HFFc6 (cell line): ENCODE measurements around the gene TFAP2E. TPM values are rescaled to one million over a fixed set of nuclear protein-coding genes. Genes with fewer than 3 reads are reported as not detected.

ENCODE experiments used
- DNase-seq: peaks from one replicate; pipeline ENCODE4 v3.0.0-alpha.2; 2018
- H3K27ac Mint-ChIP-seq: 2 replicates; pipeline ENCODE4 v1.8.0; 2020; ENCODE audit warnings: mild to moderate bottlenecking, mixed read lengths
- H3K27me3 Mint-ChIP-seq: 2 replicates; pipeline ENCODE4 v1.8.0; 2021; ENCODE audit warnings: mild to moderate bottlenecking, moderate library complexity, mixed read lengths; ENCODE audit not compliant: insufficient read depth
- H3K36me3 Mint-ChIP-seq: 2 replicates; pipeline ENCODE4 v1.8.0; 2021; ENCODE audit warnings: low read depth, mixed read lengths
- H3K4me1 Mint-ChIP-seq: 2 replicates; pipeline ENCODE4 v1.8.0; 2020; ENCODE audit warnings: low read depth, mixed read lengths
- H3K4me3 Mint-ChIP-seq: 2 replicates; pipeline ENCODE4 v1.8.0; 2020; ENCODE audit warnings: mild to moderate bottlenecking, moderate library complexity, mixed read lengths
- H3K9me3 Mint-ChIP-seq: 2 replicates; pipeline ENCODE4 v1.8.0; 2020; ENCODE audit warnings: mild to moderate bottlenecking, mixed read lengths
- total RNA-seq, 6 experiments: library from RNA; stranded (reverse); fragmentation: NEBNext Ultra II Directional; extraction: Animal tissue kit (Norgen Biotek cat#: 25700); gene quantifications; 2 replicates in 1 of 6; 3 replicates in 5 of 6; pipeline ENCODE4 v1.2.3, GENCODE V29; 2021
- TF ChIP-seq, protein P1 (sequence below): fragments of 200-600 bp; sonication (generic); IDR thresholded peaks from 2 replicates; pipeline ENCODE4 v1.5.0; 2021; ENCODE audit warnings: antibody characterized with exemption, mild to moderate bottlenecking

TFAP2E gene
- total RNA-seq, 6 experiments from 2014 or later = 0.11 to 0.21 (median 0.13) TPM

GRCh38 chr1:35605071-35605866, 32.2 kb downstream of the TFAP2E start:
- Mint-ChIP-seq H3K4me1 (peaks cover 50% of the 10 kb centered on the region), H3K9me3 (peaks cover 3% of the 10 kb centered on the region; the same call in 1 of the 2 replicates), H3K4me3 (peak overlapping the region; percentile 66), H3K27me3 (no peaks in the 10 kb centered on the region; the same call in 1 of the 2 replicates), H3K36me3 (peaks cover 43% of the 10 kb centered on the region), H3K27ac (peak overlapping the region; percentile 84)
- peak; percentile 15 for DNase-seq
- TF ChIP-seq, protein P1, sequence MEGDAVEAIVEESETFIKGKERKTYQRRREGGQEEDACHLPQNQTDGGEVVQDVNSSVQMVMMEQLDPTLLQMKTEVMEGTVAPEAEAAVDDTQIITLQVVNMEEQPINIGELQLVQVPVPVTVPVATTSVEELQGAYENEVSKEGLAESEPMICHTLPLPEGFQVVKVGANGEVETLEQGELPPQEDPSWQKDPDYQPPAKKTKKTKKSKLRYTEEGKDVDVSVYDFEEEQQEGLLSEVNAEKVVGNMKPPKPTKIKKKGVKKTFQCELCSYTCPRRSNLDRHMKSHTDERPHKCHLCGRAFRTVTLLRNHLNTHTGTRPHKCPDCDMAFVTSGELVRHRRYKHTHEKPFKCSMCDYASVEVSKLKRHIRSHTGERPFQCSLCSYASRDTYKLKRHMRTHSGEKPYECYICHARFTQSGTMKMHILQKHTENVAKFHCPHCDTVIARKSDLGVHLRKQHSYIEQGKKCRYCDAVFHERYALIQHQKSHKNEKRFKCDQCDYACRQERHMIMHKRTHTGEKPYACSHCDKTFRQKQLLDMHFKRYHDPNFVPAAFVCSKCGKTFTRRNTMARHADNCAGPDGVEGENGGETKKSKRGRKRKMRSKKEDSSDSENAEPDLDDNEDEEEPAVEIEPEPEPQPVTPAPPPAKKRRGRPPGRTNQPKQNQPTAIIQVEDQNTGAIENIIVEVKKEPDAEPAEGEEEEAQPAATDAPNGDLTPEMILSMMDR = no peak

GRCh38 chr1:35605867-35606182, 32.7 kb downstream of the TFAP2E start:
- peak; percentile 73 for DNase-seq
- Mint-ChIP-seq H3K36me3 (peaks cover 43% of the 10 kb centered on the region), H3K27ac (peak overlapping the region; percentile 84)

GRCh38 chr1:35611655-35612054, 38.5 kb downstream of the TFAP2E start:
- Mint-ChIP-seq H3K27me3 (no peaks in the 10 kb centered on the region), H3K4me1 (peaks cover 13% of the 10 kb centered on the region), H3K9me3 (peaks cover 3% of the 10 kb centered on the region; the same call in 1 of the 2 replicates), H3K27ac (no peak overlapping the region), H3K4me3 (no peak overlapping the region), H3K36me3 (peaks cover 32% of the 10 kb centered on the region)
- TF ChIP-seq, protein P1 = no peak
- no peak for DNase-seq

More at GRCh38 chr1:35605867-35606182, 32.7 kb downstream of the TFAP2E start:
- Mint-ChIP-seq H3K4me1 (peaks cover 50% of the 10 kb centered on the region), H3K9me3 (peaks cover 3% of the 10 kb centered on the region; the same call in 1 of the 2 replicates), H3K4me3 (peak overlapping the region; percentile 66), H3K27me3 (no peaks in the 10 kb centered on the region; the same call in 1 of the 2 replicates)
- TF ChIP-seq, protein P1 = no peak

DNA sequence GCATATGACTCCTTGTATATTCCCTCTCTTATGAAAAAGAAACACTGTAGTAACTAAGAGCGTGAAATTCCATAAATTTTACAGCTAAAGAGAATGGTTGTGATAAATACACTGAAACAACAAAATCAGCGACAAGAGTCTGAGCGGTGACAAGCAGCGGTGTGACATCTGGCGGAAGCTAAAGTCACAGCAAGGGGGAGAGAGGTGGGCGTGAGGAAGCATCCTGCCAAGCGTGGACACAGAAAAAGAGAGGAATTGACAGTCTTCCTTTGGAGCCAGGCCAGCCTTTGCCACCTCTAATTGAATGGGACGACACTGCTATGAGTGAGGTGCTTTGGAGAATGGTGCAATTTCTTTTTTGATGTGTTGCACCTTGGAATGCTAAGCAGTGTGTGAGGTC, 42.3 kb downstream of the TFAP2E start:
- Mint-ChIP-seq H3K27me3 (no peaks in the 10 kb centered on the region; the same call in 1 of the 2 replicates), H3K4me1 (no peaks in the 10 kb centered on the region), H3K27ac (no peak overlapping the region), H3K4me3 (no peak overlapping the region), H3K36me3 (peaks cover 35% of the 10 kb centered on the region), H3K9me3 (no peaks in the 10 kb centered on the region)
- TF ChIP-seq, protein P1 = no peak
- no peak for DNase-seq

GRCh38 chr1:35619237-35620121, 46.4 kb downstream of the TFAP2E start:
- Mint-ChIP-seq H3K36me3 (peaks cover 35% of the 10 kb centered on the region), H3K27me3 (no peaks in the 10 kb centered on the region; the same call in 1 of the 2 replicates), H3K4me1 (no peaks in the 10 kb centered on the region), H3K27ac (no peak overlapping the region), H3K4me3 (no peak overlapping the region), H3K9me3 (no peaks in the 10 kb centered on the region)
- TF ChIP-seq, protein P1 = no peak
- DNase-seq = no peak
